GM18498 (cell line): ENCODE data around the gene RSL1D1.
"Not testable (repeated sequence)": the region's sequence is repeated elsewhere in the genome, so short reads cannot be mapped to it uniquely, and the experiment has no call there.

Source experiments
- ATAC-seq: cut with Tn5 transposase; IDR thresholded peaks from one replicate; pipeline ENCODE4 v1.9.1; 2021; ENCODE audit warnings: mild to moderate bottlenecking, moderate library complexity; ENCODE audit not compliant: unreplicated experiment

Gene RSL1D1

GRCh38 chr16:11844499-11844898, 6.8 kb downstream of the RSL1D1 start:
- ATAC-seq = no peak

- no peak for ATAC-seq
Observed at GRCh38 chr16:11843861-11844260, 7.5 kb downstream of the RSL1D1 start.

- ATAC-seq = no peak
Observed at GRCh38 chr16:11843206-11843605, 8.1 kb downstream of the RSL1D1 start.

- ATAC-seq = no peak
Observed at GRCh38 chr16:11841026-11841425, 10.3 kb downstream of the RSL1D1 start.

- no peak for ATAC-seq
Observed at GRCh38 chr16:11836650-11837244, 14.6 kb downstream of the RSL1D1 start.

GRCh38 chr16:11835891-11836649, 15.3 kb downstream of the RSL1D1 start:
- no peak for ATAC-seq

- no peak for ATAC-seq
Observed at GRCh38 chr16:11835309-11835708, 16.0 kb downstream of the RSL1D1 start.

- no peak for ATAC-seq
Observed at GRCh38 chr16:11833951-11834695, 17.2 kb downstream of the RSL1D1 start.

- ATAC-seq = no peak
Observed at GRCh38 chr16:11828696-11829095, 22.6 kb downstream of the RSL1D1 start.

- ATAC-seq = not testable (repeated sequence)
Observed at GRCh38 chr16:11825520-11826165, 25.7 kb downstream of the RSL1D1 start.

GRCh38 chr16:11824362-11824761, 27.0 kb downstream of the RSL1D1 start:
- no peak for ATAC-seq

- ATAC-seq = not testable (repeated sequence)
Observed at GRCh38 chr16:11823645-11824044, 27.7 kb downstream of the RSL1D1 start.

- no peak for ATAC-seq
Observed at GRCh38 chr16:11819798-11820197, 31.5 kb downstream of the RSL1D1 start.

GRCh38 chr16:11818970-11819369, 32.4 kb downstream of the RSL1D1 start:
- ATAC-seq = not testable (repeated sequence)

- no peak for ATAC-seq
Observed at GRCh38 chr16:11816123-11816522, 35.2 kb downstream of the RSL1D1 start.

GRCh38 chr16:11814800-11815199, 36.5 kb downstream of the RSL1D1 start:
- ATAC-seq = not testable (repeated sequence)

- no peak for ATAC-seq
Observed at GRCh38 chr16:11806721-11807120, 44.6 kb downstream of the RSL1D1 start.

GRCh38 chr16:11805556-11805955, 45.8 kb downstream of the RSL1D1 start:
- ATAC-seq = no peak

- ATAC-seq = no peak
Observed at GRCh38 chr16:11801481-11802021, 49.8 kb downstream of the RSL1D1 start.

- ATAC-seq = no peak
Observed at GRCh38 chr16:11800382-11800718, 51.0 kb downstream of the RSL1D1 start.
